Ectodermal cell (in vitro differentiated cells): ENCODE data around the gene LMAN2.

ENCODE experiments used
- H3K27ac ChIP-seq: 2 replicates; pipeline ENCODE4 v1.7.0; 2013; ENCODE audit warnings: mild to moderate bottlenecking, low read depth, low read length; ENCODE audit not compliant: insufficient read depth, poor library complexity, severe bottlenecking
- H3K27me3 ChIP-seq: 2 replicates; pipeline ENCODE4 v1.7.0; 2013; ENCODE audit warnings: mild to moderate bottlenecking, low read length; ENCODE audit not compliant: insufficient read depth, control insufficient read depth, poor library complexity, severe bottlenecking
- H3K36me3 ChIP-seq: one replicate; pipeline ENCODE4 v1.7.0; 2013; ENCODE audit warnings: low read length; ENCODE audit not compliant: control insufficient read depth, insufficient read depth
- H3K4me1 ChIP-seq: one replicate; pipeline ENCODE4 v1.7.0; 2013; ENCODE audit warnings: low read length; ENCODE audit not compliant: control insufficient read depth, insufficient read depth
- H3K4me3 ChIP-seq: 2 replicates; pipeline ENCODE4 v1.7.0; 2013; ENCODE audit warnings: low read depth, low read length, control low read depth; ENCODE audit not compliant: insufficient read depth
- H3K9me3 ChIP-seq: 2 replicates; pipeline ENCODE4 v1.7.0; 2013; ENCODE audit warnings: mild to moderate bottlenecking, low read length, moderate library complexity; ENCODE audit not compliant: control insufficient read depth
- WGBS, 2 experiments: methylation state at CpG; one replicate each; pipeline ENCODE4 v1.1.7; 2013; ENCODE audit warnings: missing lambda C conversion rate in 2 of 2; 5-methylcytosine and 5-hydroxymethylcytosine counted together

The LMAN2 gene

GRCh38 chr5:177335701-177336065 lies 15.8 kb downstream of the LMAN2 start:
- peaks cover 30% of the 10 kb centered on the region for H3K36me3 ChIP-seq
- 95 to 96% methylated on average over 7 of the region's 7 CpGs for WGBS, 2 experiments

GRCh38 chr5:177334781-177335700 lies 16.4 kb downstream of the LMAN2 start:
- no peaks in the 10 kb centered on the region for H3K4me1 ChIP-seq
- H3K27me3 ChIP-seq: no peaks in the 10 kb centered on the region
- H3K4me3 ChIP-seq: no peak overlapping the region
- WGBS, 2 experiments: 93 to 94% methylated on average over 21 of the region's 21 CpGs
- no peaks in the 10 kb centered on the region for H3K9me3 ChIP-seq
- H3K27ac ChIP-seq: no peak overlapping the region
- peaks cover 30% of the 10 kb centered on the region for H3K36me3 ChIP-seq

More at GRCh38 chr5:177335701-177336065, 15.8 kb downstream of the LMAN2 start:
- H3K4me3 ChIP-seq: no peak overlapping the region
- H3K27ac ChIP-seq: no peak overlapping the region
- no peaks in the 10 kb centered on the region for H3K9me3 ChIP-seq
- H3K4me1 ChIP-seq: no peaks in the 10 kb centered on the region
- H3K27me3 ChIP-seq: no peaks in the 10 kb centered on the region

GRCh38 chr5:177334155-177334551 lies 17.3 kb downstream of the LMAN2 start:
- Histone ChIP-seq H3K27me3 (no peaks in the 10 kb centered on the region), H3K4me3 (no peak overlapping the region), H3K9me3 (no peaks in the 10 kb centered on the region), H3K4me1 (no peaks in the 10 kb centered on the region), H3K27ac (no peak overlapping the region), H3K36me3 (peaks cover 30% of the 10 kb centered on the region)
- WGBS, 2 experiments: 95 to 96% methylated on average over 15 of the region's 15 CpGs

- H3K27ac ChIP-seq: no peak overlapping the region
- no peaks in the 10 kb centered on the region for H3K9me3 ChIP-seq
- no peaks in the 10 kb centered on the region for H3K27me3 ChIP-seq
- H3K4me3 ChIP-seq: no peak overlapping the region
- 95% methylated on average over 15 of the region's 16 CpGs for WGBS, 2 experiments
- H3K36me3 ChIP-seq: peaks cover 30% of the 10 kb centered on the region
- no peaks in the 10 kb centered on the region for H3K4me1 ChIP-seq
Measured at GRCh38 chr5:177333420-177334154, 17.9 kb downstream of the LMAN2 start.

- no peaks in the 10 kb centered on the region for H3K27me3 ChIP-seq
- 95 to 98% methylated on average over 13 of the region's 13 CpGs for WGBS, 2 experiments
- H3K9me3 ChIP-seq: no peaks in the 10 kb centered on the region
- no peak overlapping the region for H3K4me3 ChIP-seq
- H3K36me3 ChIP-seq: peaks cover 30% of the 10 kb centered on the region
- no peaks in the 10 kb centered on the region for H3K4me1 ChIP-seq
- H3K27ac ChIP-seq: no peak overlapping the region
Measured at GRCh38 chr5:177332896-177333260, 18.6 kb downstream of the LMAN2 start.

GRCh38 chr5:177332031-177332895 lies 19.2 kb downstream of the LMAN2 start:
- Histone ChIP-seq H3K4me1 (no peaks in the 10 kb centered on the region), H3K36me3 (peaks cover 27% of the 10 kb centered on the region), H3K27ac (no peak overlapping the region), H3K9me3 (no peaks in the 10 kb centered on the region), H3K4me3 (no peak overlapping the region), H3K27me3 (no peaks in the 10 kb centered on the region)
- WGBS, 2 experiments: 96% methylated on average over 35 of the region's 35 CpGs

GRCh38 chr5:177330991-177331842 lies 20.3 kb downstream of the LMAN2 start:
- Histone ChIP-seq H3K9me3 (no peaks in the 10 kb centered on the region), H3K4me3 (no peak overlapping the region), H3K36me3 (peaks cover 17% of the 10 kb centered on the region), H3K4me1 (no peaks in the 10 kb centered on the region), H3K27ac (no peak overlapping the region), H3K27me3 (no peaks in the 10 kb centered on the region)
- WGBS, 2 experiments: 94% methylated on average over 27 of the region's 27 CpGs

GRCh38 chr5:177329883-177330282 lies 21.6 kb downstream of the LMAN2 start:
- WGBS, 2 experiments: 93 to 94% methylated on average over 6 of the region's 6 CpGs
- peaks cover 11% of the 10 kb centered on the region for H3K36me3 ChIP-seq
- no peak overlapping the region for H3K4me3 ChIP-seq

GRCh38 chr5:177328545-177329231 lies 22.8 kb downstream of the LMAN2 start:
- peaks cover 3% of the 10 kb centered on the region for H3K36me3 ChIP-seq

More at GRCh38 chr5:177329883-177330282, 21.6 kb downstream of the LMAN2 start:
- Histone ChIP-seq H3K27me3 (no peaks in the 10 kb centered on the region), H3K4me1 (no peaks in the 10 kb centered on the region), H3K9me3 (no peaks in the 10 kb centered on the region), H3K27ac (no peak overlapping the region)

More at GRCh38 chr5:177328545-177329231, 22.8 kb downstream of the LMAN2 start:
- 87 to 88% methylated on average over 18 to 19 of the region's 19 CpGs for whole genome bisulfite sequencing, 2 experiments
- no peaks in the 10 kb centered on the region for H3K4me1 ChIP-seq
- H3K27me3 ChIP-seq: no peaks in the 10 kb centered on the region
- H3K9me3 ChIP-seq: no peaks in the 10 kb centered on the region
- H3K27ac ChIP-seq: no peak overlapping the region
- no peak overlapping the region for H3K4me3 ChIP-seq
